Activated CD4-positive, CD25-positive, alpha-beta regulatory T cell (primary cell): ENCODE measurements around the gene CLCF1.

Experiments
- DNase-seq, 4 experiments: peaks; one replicate each; lab custom pipeline; 2025; lab: John Stamatoyannopoulos, UW

The CLCF1 gene

GRCh38 chr11:67374571-67375281 lies 1.3 kb upstream of the CLCF1 start:
- DNase-seq = no peak

GRCh38 chr11:67373648-67374570 lies 511 bp upstream of the CLCF1 start:
- peak; percentile 29 to 73 (median 48) for DNase-seq

GRCh38 chr11:67372321-67372992 lies 941 bp downstream of the CLCF1 start:
- DNase-seq = no peak

- DNase-seq = no peak
Observed at GRCh38 chr11:67371911-67372320, 1.5 kb downstream of the CLCF1 start.

GRCh38 chr11:67371189-67371910 lies 2.0 kb downstream of the CLCF1 start:
- no peak for DNase-seq

GRCh38 chr11:67370351-67371076 lies 2.9 kb downstream of the CLCF1 start:
- DNase-seq = no peak

- DNase-seq = no peak
Observed at GRCh38 chr11:67369801-67370284, 3.6 kb downstream of the CLCF1 start.

- DNase-seq = no peak
Observed at GRCh38 chr11:67369275-67369674, 4.1 kb downstream of the CLCF1 start.

GRCh38 chr11:67368621-67369020 lies 4.8 kb downstream of the CLCF1 start:
- DNase-seq = no peak

- DNase-seq = no peak
Observed at GRCh38 chr11:67367761-67368227, 5.6 kb downstream of the CLCF1 start.

- DNase-seq = no peak
Observed at GRCh38 chr11:67366961-67367760, 6.2 kb downstream of the CLCF1 start.

GRCh38 chr11:67366546-67366945 lies 6.9 kb downstream of the CLCF1 start:
- no peak for DNase-seq

- no peak for DNase-seq
Observed at GRCh38 chr11:67365736-67366444, 7.5 kb downstream of the CLCF1 start.

GRCh38 chr11:67364783-67365722 lies 8.3 kb downstream of the CLCF1 start:
- DNase-seq = no peak

GRCh38 chr11:67364169-67364568 lies 9.2 kb downstream of the CLCF1 start:
- DNase-seq = no peak

GRCh38 chr11:67357831-67358670 lies 15.3 kb downstream of the CLCF1 start:
- no peak for DNase-seq

- peak in 3 of 4 experiments; percentile 26 to 59 (median 34) for DNase-seq
Observed at GRCh38 chr11:67356864-67357561, 16.4 kb downstream of the CLCF1 start.
